ENCODE measurements around the gene CRISPLD2.

DNA sequence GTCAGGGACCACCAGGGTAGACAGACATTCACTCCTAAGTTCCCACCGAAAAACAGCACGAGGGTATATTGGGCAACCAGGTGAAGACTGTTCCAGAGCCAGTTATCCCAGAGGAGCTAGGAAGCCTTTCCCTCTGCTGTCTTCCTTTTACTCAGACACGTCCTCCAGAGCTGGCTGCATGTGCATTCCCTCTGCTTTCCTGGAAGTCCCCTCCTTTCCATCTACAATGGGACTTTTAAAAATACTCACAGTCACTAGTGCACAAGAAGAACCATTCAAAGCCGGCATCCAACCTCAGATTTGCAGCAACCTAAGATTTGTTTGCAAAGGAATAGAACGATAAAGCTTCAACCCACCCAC is 32.5 kb upstream of the CRISPLD2 start:
- TF ChIP-seq GATA2 (IDR thresholded peaks at IDR 0.05; ENCODE audit: low read depth, low read length) (no peak), GATA3 (IDR thresholded peaks at IDR 0.05; ENCODE audit: low read depth, low read length) (no peak)
